ENCODE data around the gene CHD6. TPM values are rescaled to one million over a fixed set of nuclear protein-coding genes. Genes with fewer than 3 reads are reported as not detected.
A peak's percentile ranks its signal among the peaks of the same experiment; 100 is the strongest.

The CHD6 gene
- total RNA-seq, 2 donors from 2014 or later, result 19.6 to 28.0 TPM

- H3K27ac Mint-ChIP-seq, result peak overlapping the region in 1 of 2 donors; percentile 91
- ATAC-seq, result no peak
- peaks cover 18 to 24% of the 10 kb centered on the region in 2 donors for H3K36me3 Mint-ChIP-seq
- no peak for DNase-seq (ENCODE audit: low spot score in 2 of 2)
- peaks cover 10 to 11% of the 10 kb centered on the region in 2 donors for H3K9me3 Mint-ChIP-seq
Measured at GRCh38 chr20:41509316-41510200, 108.6 kb downstream of the CHD6 start.

- peak overlapping the region in 1 of 2 donors; percentile 20 for H3K27ac Mint-ChIP-seq
- no peak for ATAC-seq
- no peak for DNase-seq (ENCODE audit: low spot score in 2 of 2)
- peaks cover 10 to 11% of the 10 kb centered on the region in 2 donors for H3K9me3 Mint-ChIP-seq
- peaks cover 18 to 24% of the 10 kb centered on the region in 2 donors for H3K36me3 Mint-ChIP-seq
Measured at GRCh38 chr20:41508335-41508734, 109.8 kb downstream of the CHD6 start.

GRCh38 chr20:41507851-41508250 is 110.3 kb downstream of the CHD6 start:
- ATAC-seq, result no peak
- Mint-ChIP-seq H3K36me3 (peaks cover 18 to 24% of the 10 kb centered on the region in 2 donors), H3K27ac (peak overlapping the region in 1 of 2 donors; percentile 20), H3K9me3 (peaks cover 10 to 11% of the 10 kb centered on the region in 2 donors)
- no peak for DNase-seq (ENCODE audit: low spot score in 2 of 2)

GRCh38 chr20:41507436-41507835 is 110.7 kb downstream of the CHD6 start:
- Mint-ChIP-seq H3K27ac (no peak overlapping the region), H3K36me3 (peaks cover 18 to 24% of the 10 kb centered on the region in 2 donors), H3K9me3 (peaks cover 10 to 11% of the 10 kb centered on the region in 2 donors)
- no peak for DNase-seq (ENCODE audit: low spot score in 2 of 2)
- ATAC-seq, result no peak

GRCh38 chr20:41506192-41506915 is 111.8 kb downstream of the CHD6 start:
- Mint-ChIP-seq H3K27ac (no peak overlapping the region), H3K36me3 (peaks cover 18 to 19% of the 10 kb centered on the region in 2 donors), H3K9me3 (peaks cover 10 to 11% of the 10 kb centered on the region in 2 donors)
- no peak for DNase-seq (ENCODE audit: low spot score in 2 of 2)
- ATAC-seq, result no peak

GRCh38 chr20:41505184-41505583 is 113.0 kb downstream of the CHD6 start:
- Mint-ChIP-seq H3K27ac (no peak overlapping the region), H3K36me3 (peaks cover 18 to 19% of the 10 kb centered on the region in 2 donors), H3K9me3 (peaks cover 10 to 11% of the 10 kb centered on the region in 2 donors)
- no peak for DNase-seq (ENCODE audit: low spot score in 2 of 2)
- no peak for ATAC-seq

GRCh38 chr20:41501376-41501775 is 116.8 kb downstream of the CHD6 start:
- no peak for ATAC-seq
- Mint-ChIP-seq H3K36me3 (peaks cover 9% of the 10 kb centered on the region in 2 donors), H3K9me3 (peaks cover 8 to 9% of the 10 kb centered on the region in 2 donors), H3K27ac (no peak overlapping the region)
- no peak for DNase-seq (ENCODE audit: low spot score in 2 of 2)

- DNase-seq (ENCODE audit: low spot score in 2 of 2) (no peak), ATAC-seq (no peak)
- H3K9me3 Mint-ChIP-seq, result no peaks in the 10 kb centered on the region
- no peaks in the 10 kb centered on the region for H3K36me3 Mint-ChIP-seq
- peak overlapping the region; percentile 10 to 55 for H3K27ac Mint-ChIP-seq
Measured at GRCh38 chr20:41499961-41500725, 118.0 kb downstream of the CHD6 start.

GRCh38 chr20:41499064-41499463 is 119.1 kb downstream of the CHD6 start:
- ATAC-seq, result no peak
- no peak for DNase-seq (ENCODE audit: low spot score in 2 of 2)
- Mint-ChIP-seq H3K36me3 (no peaks in the 10 kb centered on the region), H3K9me3 (no peaks in the 10 kb centered on the region), H3K27ac (no peak overlapping the region)

- H3K27ac Mint-ChIP-seq, result peak overlapping the region; percentile 2 to 25
- H3K36me3 Mint-ChIP-seq, result no peaks in the 10 kb centered on the region
- DNase-seq (ENCODE audit: low spot score in 2 of 2), result no peak
- ATAC-seq, result no peak
- no peaks in the 10 kb centered on the region for H3K9me3 Mint-ChIP-seq
Measured at GRCh38 chr20:41497186-41497895, 120.8 kb downstream of the CHD6 start.

GRCh38 chr20:41494451-41494850 is 123.7 kb downstream of the CHD6 start:
- peaks cover 0 to 3% of the 10 kb centered on the region in 2 donors for H3K36me3 Mint-ChIP-seq
- H3K27ac Mint-ChIP-seq, result no peak overlapping the region
- no peak for ATAC-seq

GRCh38 chr20:41483553-41483930 is 134.6 kb downstream of the CHD6 start:
- H3K36me3 Mint-ChIP-seq, result peaks cover 7 to 9% of the 10 kb centered on the region in 2 donors
- DNase-seq (ENCODE audit: low spot score in 2 of 2) (no peak), ATAC-seq (no peak)
- no peak overlapping the region for H3K27ac Mint-ChIP-seq
- H3K9me3 Mint-ChIP-seq, result peaks cover 0 to 5% of the 10 kb centered on the region in 2 donors

More at GRCh38 chr20:41494451-41494850, 123.7 kb downstream of the CHD6 start:
- H3K9me3 Mint-ChIP-seq, result no peaks in the 10 kb centered on the region
- DNase-seq (ENCODE audit: low spot score in 2 of 2), result no peak

- H3K27ac Mint-ChIP-seq, result no peak overlapping the region
- peaks cover 12 to 16% of the 10 kb centered on the region in 2 donors for H3K36me3 Mint-ChIP-seq
- ATAC-seq, result no peak
Measured at GRCh38 chr20:41482647-41483552, 135.3 kb downstream of the CHD6 start.

GRCh38 chr20:41480054-41480770 is 138.0 kb downstream of the CHD6 start:
- H3K9me3 Mint-ChIP-seq, result peaks cover 0 to 10% of the 10 kb centered on the region in 2 donors
- H3K36me3 Mint-ChIP-seq, result peaks cover 13 to 16% of the 10 kb centered on the region in 2 donors
- ATAC-seq, result peak in 1 of 2 donors; percentile 68
- H3K27ac Mint-ChIP-seq, result peak overlapping the region; percentile 78 to 80
- DNase-seq (ENCODE audit: low spot score in 2 of 2), result no peak

More at GRCh38 chr20:41482647-41483552, 135.3 kb downstream of the CHD6 start:
- peaks cover 0 to 10% of the 10 kb centered on the region in 2 donors for H3K9me3 Mint-ChIP-seq
- no peak for DNase-seq (ENCODE audit: low spot score in 2 of 2)

Data from activated naive CD4-positive, alpha-beta T cell treated with anti-CD3 and anti-CD28 coated beads, Interleukin-2, amount 50 U/mL, for 72 hours (primary cell).